ENCODE results near the gene ZFP36.
A peak's percentile ranks its signal among the peaks of the same experiment; 100 is the strongest.

The ZFP36 gene

GRCh38 chr19:39426170-39426569 is 19.5 kb downstream of the ZFP36 start:
- Histone ChIP-seq H2BK15ac (ENCODE audit: low read length) (no peak overlapping the region), H3K23ac (ENCODE audit: low read depth, low read length, poor library complexity) (no peak overlapping the region), H2AK5ac (ENCODE audit: low read depth, low read length) (no peak overlapping the region), H3K36me3 (replicated peaks in 1 of 2; ENCODE audit: control insufficient read depth in 2 of 2, insufficient read depth in 2 of 2, low read length in 2 of 2) (peaks cover 40 to 53% of the 10 kb centered on the region in 2 donors), H3K4ac (ENCODE audit: low read length) (no peak overlapping the region), H3K79me1 (ENCODE audit: low read depth, low read length) (no peaks in the 10 kb centered on the region), H3K9ac (ENCODE audit: low read depth, low read length, poor library complexity) (no peak overlapping the region), H2BK5ac (ENCODE audit: low read length) (no peak overlapping the region), H3K14ac (ENCODE audit: low read length) (no peak overlapping the region), H3K9me3 (replicated peaks in 1 of 2; ENCODE audit: control insufficient read depth in 2 of 2, insufficient read depth in 1 of 2, low read depth in 1 of 2, low read length in 2 of 2) (no peaks in the 10 kb centered on the region), H2BK120ac (ENCODE audit: low read depth, low read length) (no peak overlapping the region), H3K4me3 (ENCODE audit: low read length in 2 of 2) (no peak overlapping the region), H3K27ac (replicated peaks; ENCODE audit: low read length) (peak overlapping the region; percentile 35), H4K8ac (ENCODE audit: low read depth, low read length) (no peak overlapping the region), H3K4me1 (ENCODE audit: control insufficient read depth in 2 of 2, insufficient read depth in 1 of 2, low read depth in 1 of 2, low read length in 2 of 2) (peaks cover 18 to 19% of the 10 kb centered on the region in 2 donors), H2AFZ (ENCODE audit: low read length) (no peak overlapping the region), H4K91ac (ENCODE audit: low read depth, low read length, poor library complexity) (no peak overlapping the region), H3K18ac (ENCODE audit: low read length) (no peak overlapping the region), H3K27me3 (ENCODE audit: control insufficient read depth in 3 of 3, insufficient read depth in 3 of 3, low read depth in 1 of 3, low read length in 3 of 3) (no peaks in the 10 kb centered on the region), H3K4me2 (ENCODE audit: insufficient read depth, low read length, poor library complexity, severe bottlenecking) (no peak overlapping the region), H2BK12ac (ENCODE audit: low read length) (no peak overlapping the region)
- WGBS, 2 donors (ENCODE audit: extremely low coverage in 2 of 2, insufficient read length in 2 of 2, insufficient replicate concordance in 1 of 2) = no CpG with 5 or more reads among the region's 5 CpGs
- DNase-seq (ENCODE audit: low spot score) = no peak

- H2BK5ac ChIP-seq (ENCODE audit: low read length) = no peak overlapping the region
- no peak overlapping the region for H3K27ac ChIP-seq (replicated peaks; ENCODE audit: low read length)
- H3K4me3 ChIP-seq (ENCODE audit: low read length in 2 of 2) = no peak overlapping the region
- no peak overlapping the region for H2AK5ac ChIP-seq (ENCODE audit: low read depth, low read length)
- no peak for DNase-seq (ENCODE audit: low spot score)
- no peak overlapping the region for H3K4ac ChIP-seq (ENCODE audit: low read length)
- H3K79me1 ChIP-seq (ENCODE audit: low read depth, low read length) = no peaks in the 10 kb centered on the region
- H3K9ac ChIP-seq (ENCODE audit: low read depth, low read length, poor library complexity) = no peak overlapping the region
- H2AFZ ChIP-seq (ENCODE audit: low read length) = no peak overlapping the region
- peaks cover 18 to 19% of the 10 kb centered on the region in 2 donors for H3K4me1 ChIP-seq (ENCODE audit: control insufficient read depth in 2 of 2, insufficient read depth in 1 of 2, low read depth in 1 of 2, low read length in 2 of 2)
- peaks cover 37 to 47% of the 10 kb centered on the region in 2 donors for H3K36me3 ChIP-seq (replicated peaks in 1 of 2; ENCODE audit: control insufficient read depth in 2 of 2, insufficient read depth in 2 of 2, low read length in 2 of 2)
- H3K14ac ChIP-seq (ENCODE audit: low read length) = no peak overlapping the region
- peak overlapping the region; percentile 20 for H3K18ac ChIP-seq (ENCODE audit: low read length)
- H3K23ac ChIP-seq (ENCODE audit: low read depth, low read length, poor library complexity) = no peak overlapping the region
- H3K4me2 ChIP-seq (ENCODE audit: insufficient read depth, low read length, poor library complexity, severe bottlenecking) = no peak overlapping the region
- WGBS, 2 donors (ENCODE audit: extremely low coverage in 2 of 2, insufficient read length in 2 of 2, insufficient replicate concordance in 1 of 2) = no CpG with 5 or more reads among the region's 11 CpGs
- no peak overlapping the region for H4K8ac ChIP-seq (ENCODE audit: low read depth, low read length)
- H2BK12ac ChIP-seq (ENCODE audit: low read length) = no peak overlapping the region
- no peaks in the 10 kb centered on the region for H3K9me3 ChIP-seq (replicated peaks in 1 of 2; ENCODE audit: control insufficient read depth in 2 of 2, insufficient read depth in 1 of 2, low read depth in 1 of 2, low read length in 2 of 2)
- no peak overlapping the region for H4K91ac ChIP-seq (ENCODE audit: low read depth, low read length, poor library complexity)
- no peaks in the 10 kb centered on the region for H3K27me3 ChIP-seq (ENCODE audit: control insufficient read depth in 3 of 3, insufficient read depth in 3 of 3, low read depth in 1 of 3, low read length in 3 of 3)
- H2BK120ac ChIP-seq (ENCODE audit: low read depth, low read length) = no peak overlapping the region
- H2BK15ac ChIP-seq (ENCODE audit: low read length) = no peak overlapping the region
Measured at GRCh38 chr19:39427707-39428106, 21.1 kb downstream of the ZFP36 start.

GRCh38 chr19:39428283-39429112 is 21.9 kb downstream of the ZFP36 start:
- Histone ChIP-seq H3K4me2 (ENCODE audit: insufficient read depth, low read length, poor library complexity, severe bottlenecking) (peak overlapping the region; percentile 37), H3K4me3 (ENCODE audit: low read length in 2 of 2) (no peak overlapping the region), H3K14ac (ENCODE audit: low read length) (no peak overlapping the region), H3K23ac (ENCODE audit: low read depth, low read length, poor library complexity) (peak overlapping the region; percentile 30), H3K27ac (replicated peaks; ENCODE audit: low read length) (peak overlapping the region; percentile 72), H2BK12ac (ENCODE audit: low read length) (no peak overlapping the region), H2AK5ac (ENCODE audit: low read depth, low read length) (peak overlapping the region; percentile 0), H3K4ac (ENCODE audit: low read length) (no peak overlapping the region), H2AFZ (ENCODE audit: low read length) (peak overlapping the region; percentile 79), H3K9ac (ENCODE audit: low read depth, low read length, poor library complexity) (no peak overlapping the region), H3K9me3 (replicated peaks in 1 of 2; ENCODE audit: control insufficient read depth in 2 of 2, insufficient read depth in 1 of 2, low read depth in 1 of 2, low read length in 2 of 2) (no peaks in the 10 kb centered on the region), H3K79me1 (ENCODE audit: low read depth, low read length) (no peaks in the 10 kb centered on the region), H3K36me3 (replicated peaks in 1 of 2; ENCODE audit: control insufficient read depth in 2 of 2, insufficient read depth in 2 of 2, low read length in 2 of 2) (peaks cover 37 to 47% of the 10 kb centered on the region in 2 donors), H3K27me3 (ENCODE audit: control insufficient read depth in 3 of 3, insufficient read depth in 3 of 3, low read depth in 1 of 3, low read length in 3 of 3) (no peaks in the 10 kb centered on the region), H3K18ac (ENCODE audit: low read length) (peak overlapping the region; percentile 82), H4K91ac (ENCODE audit: low read depth, low read length, poor library complexity) (no peak overlapping the region), H4K8ac (ENCODE audit: low read depth, low read length) (no peak overlapping the region), H3K4me1 (ENCODE audit: control insufficient read depth in 2 of 2, insufficient read depth in 1 of 2, low read depth in 1 of 2, low read length in 2 of 2) (peaks cover 18 to 19% of the 10 kb centered on the region in 2 donors), H2BK5ac (ENCODE audit: low read length) (peak overlapping the region; percentile 33), H2BK15ac (ENCODE audit: low read length) (no peak overlapping the region), H2BK120ac (ENCODE audit: low read depth, low read length) (peak overlapping the region; percentile 4)
- no CpG with 5 or more reads among the region's 23 CpGs for WGBS, 2 donors (ENCODE audit: extremely low coverage in 2 of 2, insufficient read length in 2 of 2, insufficient replicate concordance in 1 of 2)
- DNase-seq (ENCODE audit: low spot score) = peak; percentile 72

GRCh38 chr19:39430675-39431593 is 24.3 kb downstream of the ZFP36 start:
- H3K18ac ChIP-seq (ENCODE audit: low read length) = no peak overlapping the region
- H4K91ac ChIP-seq (ENCODE audit: low read depth, low read length, poor library complexity) = no peak overlapping the region
- no peak for DNase-seq (ENCODE audit: low spot score)
- peaks cover 11% of the 10 kb centered on the region for H3K79me1 ChIP-seq (ENCODE audit: low read depth, low read length)
- H3K14ac ChIP-seq (ENCODE audit: low read length) = no peak overlapping the region
- H3K36me3 ChIP-seq (replicated peaks in 1 of 2; ENCODE audit: control insufficient read depth in 2 of 2, insufficient read depth in 2 of 2, low read length in 2 of 2) = peaks cover 29 to 38% of the 10 kb centered on the region in 2 donors
- no peak overlapping the region for H3K23ac ChIP-seq (ENCODE audit: low read depth, low read length, poor library complexity)
- H3K27me3 ChIP-seq (ENCODE audit: control insufficient read depth in 3 of 3, insufficient read depth in 3 of 3, low read depth in 1 of 3, low read length in 3 of 3) = no peaks in the 10 kb centered on the region
- no peak overlapping the region for H2BK12ac ChIP-seq (ENCODE audit: low read length)
- WGBS, 2 donors (ENCODE audit: extremely low coverage in 2 of 2, insufficient read length in 2 of 2, insufficient replicate concordance in 1 of 2) = no CpG with 5 or more reads among the region's 25 CpGs
- no peak overlapping the region for H3K4me2 ChIP-seq (ENCODE audit: insufficient read depth, low read length, poor library complexity, severe bottlenecking)
- H3K9me3 ChIP-seq (replicated peaks in 1 of 2; ENCODE audit: control insufficient read depth in 2 of 2, insufficient read depth in 1 of 2, low read depth in 1 of 2, low read length in 2 of 2) = no peaks in the 10 kb centered on the region
- H3K4me1 ChIP-seq (ENCODE audit: control insufficient read depth in 2 of 2, insufficient read depth in 1 of 2, low read depth in 1 of 2, low read length in 2 of 2) = peaks cover 18 to 21% of the 10 kb centered on the region in 2 donors
- peak overlapping the region; percentile 47 for H3K9ac ChIP-seq (ENCODE audit: low read depth, low read length, poor library complexity)
- H2AK5ac ChIP-seq (ENCODE audit: low read depth, low read length) = no peak overlapping the region
- H3K27ac ChIP-seq (replicated peaks; ENCODE audit: low read length) = no peak overlapping the region
- H2BK5ac ChIP-seq (ENCODE audit: low read length) = no peak overlapping the region
- H3K4me3 ChIP-seq (ENCODE audit: low read length in 2 of 2) = no peak overlapping the region
- no peak overlapping the region for H3K4ac ChIP-seq (ENCODE audit: low read length)
- H2BK120ac ChIP-seq (ENCODE audit: low read depth, low read length) = no peak overlapping the region
- no peak overlapping the region for H4K8ac ChIP-seq (ENCODE audit: low read depth, low read length)
- H2AFZ ChIP-seq (ENCODE audit: low read length) = no peak overlapping the region
- H2BK15ac ChIP-seq (ENCODE audit: low read length) = no peak overlapping the region

Measured in neuronal stem cell (in vitro differentiated cells).